ENCODE data around the gene TPSD1. TPM values are rescaled to one million over a fixed set of nuclear protein-coding genes. Genes with fewer than 3 reads are reported as not detected.

Gene TPSD1
- total RNA-seq, 1 experiment from 2014 or later = not detected

DNA sequence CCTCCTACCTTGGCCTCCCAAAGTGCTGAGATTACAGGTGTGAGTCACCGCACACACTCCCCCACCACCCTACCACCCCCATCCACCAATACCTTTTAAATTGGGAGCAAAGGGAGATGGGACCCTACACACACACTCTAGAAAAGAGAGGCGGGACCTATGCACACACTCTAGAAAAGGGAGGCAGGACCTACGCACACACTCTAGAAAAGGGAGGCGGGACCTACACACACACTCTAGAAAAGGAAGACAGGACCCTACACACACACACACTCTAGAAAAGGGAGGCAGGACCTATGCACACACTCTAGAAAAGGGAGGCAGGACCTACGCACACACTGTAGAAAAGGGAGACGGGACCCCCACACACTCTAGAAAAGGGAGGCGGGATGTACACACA, 18.9 kb downstream of the TPSD1 start:
- no peak overlapping the region for H2BK120ac ChIP-seq (ENCODE audit: low read depth, low read length, poor library complexity, severe bottlenecking)
- no peak overlapping the region for H2AFZ ChIP-seq (ENCODE audit: low read length)
- H3K27me3 ChIP-seq (ENCODE audit: insufficient read depth, low read length) = no peaks in the 10 kb centered on the region
- H2BK15ac ChIP-seq (ENCODE audit: low read depth, low read length) = no peak overlapping the region
- no peak overlapping the region for H3K14ac ChIP-seq (ENCODE audit: insufficient read depth, low read length)
- no peak overlapping the region for H2AK5ac ChIP-seq (ENCODE audit: insufficient read length, low read length)
- no peak overlapping the region for H4K91ac ChIP-seq (ENCODE audit: insufficient read length, low read depth, low read length)
- H3T11ph ChIP-seq (ENCODE audit: low read length) = no peak overlapping the region
- H3K4me3 Mint-ChIP-seq = no peak overlapping the region
- no peak overlapping the region for H3K4ac ChIP-seq (ENCODE audit: low read depth, low read length)
- H3K27ac ChIP-seq (ENCODE audit: insufficient read length, low read depth, low read length) = no peak overlapping the region
- H2BK12ac ChIP-seq (ENCODE audit: insufficient read length, low read depth, low read length) = no peak overlapping the region
- H4K20me1 ChIP-seq (ENCODE audit: control insufficient read depth, insufficient read depth, insufficient read length) = no peaks in the 10 kb centered on the region
- DNase-seq = no peak
- H3K4me1 Mint-ChIP-seq = peaks cover 5 to 14% of the 10 kb centered on the region in 2 experiments; a peak in 3 of 4 replicates
- no peak overlapping the region for H3K56ac ChIP-seq (ENCODE audit: insufficient read length, low read depth, low read length)
- no peak overlapping the region for H4K8ac ChIP-seq (replicated peaks; ENCODE audit: insufficient read length, low read depth, low read length)
- TF ChIP-seq, protein P1, sequence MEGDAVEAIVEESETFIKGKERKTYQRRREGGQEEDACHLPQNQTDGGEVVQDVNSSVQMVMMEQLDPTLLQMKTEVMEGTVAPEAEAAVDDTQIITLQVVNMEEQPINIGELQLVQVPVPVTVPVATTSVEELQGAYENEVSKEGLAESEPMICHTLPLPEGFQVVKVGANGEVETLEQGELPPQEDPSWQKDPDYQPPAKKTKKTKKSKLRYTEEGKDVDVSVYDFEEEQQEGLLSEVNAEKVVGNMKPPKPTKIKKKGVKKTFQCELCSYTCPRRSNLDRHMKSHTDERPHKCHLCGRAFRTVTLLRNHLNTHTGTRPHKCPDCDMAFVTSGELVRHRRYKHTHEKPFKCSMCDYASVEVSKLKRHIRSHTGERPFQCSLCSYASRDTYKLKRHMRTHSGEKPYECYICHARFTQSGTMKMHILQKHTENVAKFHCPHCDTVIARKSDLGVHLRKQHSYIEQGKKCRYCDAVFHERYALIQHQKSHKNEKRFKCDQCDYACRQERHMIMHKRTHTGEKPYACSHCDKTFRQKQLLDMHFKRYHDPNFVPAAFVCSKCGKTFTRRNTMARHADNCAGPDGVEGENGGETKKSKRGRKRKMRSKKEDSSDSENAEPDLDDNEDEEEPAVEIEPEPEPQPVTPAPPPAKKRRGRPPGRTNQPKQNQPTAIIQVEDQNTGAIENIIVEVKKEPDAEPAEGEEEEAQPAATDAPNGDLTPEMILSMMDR (conservative IDR thresholded peaks at IDR 0.05) = no peak
- H2BK20ac ChIP-seq (ENCODE audit: low read depth, low read length, poor library complexity, severe bottlenecking) = no peak overlapping the region
- no peaks in the 10 kb centered on the region for H3K79me1 ChIP-seq (ENCODE audit: insufficient read depth, low read depth, low read length, poor library complexity, severe bottlenecking)
- H3K27me3 Mint-ChIP-seq (ENCODE audit: low read depth) = peaks cover 33% of the 10 kb centered on the region
- H3K36me3 Mint-ChIP-seq (ENCODE audit: insufficient read depth in 1 of 3, low read depth in 3 of 3) = peaks cover 0 to 4% (median 0%) of the 10 kb centered on the region in 3 experiments; a peak in 2 of 7 replicates
- H3K9me3 Mint-ChIP-seq = no peaks in the 10 kb centered on the region
- H3K23ac ChIP-seq (ENCODE audit: insufficient read length, low read depth, low read length) = no peak overlapping the region
- no peak overlapping the region for H2BK5ac ChIP-seq (ENCODE audit: insufficient read length, low read length)
- no peaks in the 10 kb centered on the region for H3K23me2 ChIP-seq (ENCODE audit: insufficient read length, low read depth, low read length, poor library complexity, severe bottlenecking)
- H3K4me1 ChIP-seq (ENCODE audit: insufficient read depth, low read length) = no peaks in the 10 kb centered on the region; the same call in 1 of the 2 replicates
- no peaks in the 10 kb centered on the region for H3K79me2 ChIP-seq (ENCODE audit: insufficient read depth, low read length)
- no peak overlapping the region for H3K4me2 ChIP-seq (ENCODE audit: insufficient read depth, insufficient read length, low read length)
- no peak overlapping the region for H3K27ac Mint-ChIP-seq
- H3K9me3 ChIP-seq (ENCODE audit: control insufficient read depth, low read depth, low read length) = no peaks in the 10 kb centered on the region
- no CpG with 5 or more reads among the region's 7 CpGs for WGBS (ENCODE audit: extremely low coverage, insufficient read length, low lambda C conversion rate)
- no peak overlapping the region for H3K9ac ChIP-seq (ENCODE audit: extremely low read depth, insufficient read length, low read length)
- no peak overlapping the region for H3K18ac ChIP-seq (ENCODE audit: insufficient read length, low read depth, low read length)
- H4K5ac ChIP-seq (ENCODE audit: insufficient read length, low read depth, low read length) = no peak overlapping the region
